Panc1 (cell line): ENCODE data around the gene PRELID3B. TPM values are rescaled to one million over a fixed set of nuclear protein-coding genes. Genes with fewer than 3 reads are reported as not detected.

Experiments used
- ATAC-seq: fragments of 200-7000 bp; cut with Tn5 transposase; 2 replicates; pipeline ENCODE4 v1.9.1; 2020; ENCODE audit warnings: mild to moderate bottlenecking, moderate library complexity
- BruUV-seq: library from RNA; stranded (reverse); fragments of 400-500 nt; replicated peaks from 2 replicates; lab custom pipeline; 2021; lab: Mats Ljungman, UMichigan
- CTCF ChIA-PET: fragments of 300-600 bp; sonication (Branson Sonifier 250); formaldehyde crosslinking; loops from one replicate; lab custom pipeline; 2022; ENCODE audit warnings: antibody characterized with exemption; lab: Charles Lee
- POLR2A ChIA-PET: fragments of 300-600 bp; sonication (Branson Sonifier 250); formaldehyde crosslinking; loops from one replicate; lab custom pipeline; 2022; ENCODE audit warnings: antibody characterized with exemption; lab: Charles Lee
- DNase-seq: peaks from one replicate; pipeline ENCODE4 v3.0.0-alpha.2; 2010; ENCODE audit warnings: low read depth, low spot score
- H3K27ac ChIP-seq: 2 replicates; pipeline ENCODE4 v1.5.1; 2011; ENCODE audit warnings: mild to moderate bottlenecking, low read length, inconsistent platforms
- H3K27me3 ChIP-seq: fragments of 200-500 bp; sonication (Bioruptor generic); 2 replicates; pipeline ENCODE4 v1.6.0; 2014; ENCODE audit warnings: low read length, inconsistent platforms; ENCODE audit not compliant: control insufficient read depth, insufficient read depth
- H3K36me3 ChIP-seq: fragments of 200-500 bp; sonication (Bioruptor generic); 2 replicates; pipeline ENCODE4 v1.5.1; 2014; ENCODE audit warnings: inconsistent platforms, mild to moderate bottlenecking, low read length, moderate library complexity; ENCODE audit not compliant: control insufficient read depth, insufficient read depth
- H3K4me1 ChIP-seq: 2 replicates; pipeline ENCODE4 v1.5.1; 2011; ENCODE audit warnings: inconsistent platforms, mild to moderate bottlenecking, low read length, moderate library complexity; ENCODE audit not compliant: control insufficient read depth, insufficient read depth
- H3K4me3 ChIP-seq, 2 experiments: 2 replicates each; pipeline ENCODE4 v1.5.1; 2011 to 2012; ENCODE audit warnings: low read depth in 2 of 2, low read length in 2 of 2, mild to moderate bottlenecking in 2 of 2, inconsistent platforms in 1 of 2, moderate library complexity in 1 of 2
- H3K9me3 ChIP-seq: fragments of 200-500 bp; sonication (Bioruptor generic); 2 replicates; pipeline ENCODE4 v1.5.1; 2014; ENCODE audit warnings: low read depth, mild to moderate bottlenecking, inconsistent platforms, low read length, moderate library complexity; ENCODE audit not compliant: control insufficient read depth, insufficient read depth
- POLR2AphosphoS5 ChIP-seq: IDR thresholded peaks from 2 replicates; pipeline ENCODE4 v1.6.1; 2012; ENCODE audit warnings: mild to moderate bottlenecking, low read depth, low read length, moderate library complexity
- SIN3A ChIP-seq: IDR thresholded peaks from 2 replicates; pipeline ENCODE4 v1.6.1; 2012; ENCODE audit warnings: low read depth, mild to moderate bottlenecking, low read length, moderate library complexity, borderline replicate concordance; ENCODE audit not compliant: insufficient read depth
- TCF7L2 ChIP-seq: IDR thresholded peaks from 2 replicates; pipeline ENCODE4 v1.6.1; 2011; ENCODE audit warnings: mild to moderate bottlenecking, low read depth, low read length, inconsistent platforms
- in situ Hi-C: cut with HindIII; loops from 2 replicates; pipeline ENCODE4 v1.10.0; 2016; ENCODE audit warnings: low sequenced_read_pairs, low pct_unique_long_range_greater_than_20kb
- intact Hi-C: fragments of 100-400 bp; cut with micrococcal nuclease; formaldehyde crosslinking; loops from one replicate; pipeline ENCODE4 v1.10.0; 2022; ENCODE audit not compliant: unreplicated experiment
- total RNA-seq: library from RNA; stranded (reverse); gene quantifications from one replicate; pipeline ENCODE4 v1.2.1, GENCODE V29; 2021; ENCODE audit not compliant: unreplicated experiment
- TF ChIP-seq, protein P1 (sequence below), 2 experiments: IDR thresholded peaks; 2 replicates each; pipeline ENCODE4 v1.6.1; 2011 to 2012; ENCODE audit warnings: low read depth in 2 of 2, control low read depth in 1 of 2, low read length in 1 of 2, mild to moderate bottlenecking in 1 of 2, moderate library complexity in 1 of 2; ENCODE audit not compliant: insufficient read depth in 1 of 2
- TF ChIP-seq, protein P2 (sequence below): fragments of 450-650 bp; IDR thresholded peaks from 2 replicates; pipeline ENCODE4 v1.5.1; 2017; ENCODE audit warnings: mild to moderate bottlenecking

Gene PRELID3B
- total RNA-seq, 1 experiment from 2014 or later = 131 TPM

DNA sequence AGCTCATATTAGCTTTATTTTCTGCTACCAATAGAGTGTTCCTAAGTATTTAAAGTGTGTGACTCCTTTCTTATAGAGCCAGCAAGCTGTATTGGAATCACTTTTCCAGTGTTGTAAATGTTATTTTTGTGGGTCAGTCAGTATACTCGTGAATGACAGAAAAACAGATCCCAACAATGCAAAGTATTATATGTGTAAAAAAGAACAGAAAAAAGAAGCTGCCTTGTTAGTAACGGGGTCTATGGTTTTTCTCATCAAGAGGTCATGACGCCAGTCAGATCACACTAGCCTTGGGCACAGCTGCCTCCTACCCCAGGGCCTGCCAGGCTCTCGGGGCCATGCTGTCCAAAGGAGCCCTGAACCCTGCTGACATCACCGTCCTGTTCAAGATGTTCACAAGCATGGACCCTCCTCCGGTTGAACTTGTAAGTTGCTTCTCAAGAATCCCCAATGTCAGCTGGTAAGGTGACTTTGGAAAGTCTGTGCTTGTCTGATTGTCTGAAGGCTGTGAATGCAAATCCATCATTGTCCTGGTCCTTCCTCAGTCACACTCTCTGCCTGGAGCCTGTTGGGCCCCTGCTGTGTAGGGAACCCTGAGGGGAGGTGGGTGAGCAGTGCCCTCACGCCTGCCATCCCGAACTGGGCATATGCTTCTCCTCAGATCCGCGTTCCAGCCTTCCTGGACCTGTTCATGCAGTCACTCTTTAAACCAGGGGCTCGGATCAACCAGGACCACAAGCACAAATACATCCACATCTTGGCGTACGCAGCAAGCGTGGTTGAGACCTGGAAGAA, 51.7 kb downstream of the PRELID3B start:
- H3K4me1 ChIP-seq = no peaks in the 10 kb centered on the region
- no peak overlapping the region for H3K27ac ChIP-seq
- in situ Hi-C loops = no loop called here
- CTCF ChIA-PET = no interaction called here
- no peaks in the 10 kb centered on the region for H3K9me3 ChIP-seq
- peaks cover 28% of the 10 kb centered on the region for H3K36me3 ChIP-seq
- H3K4me3 ChIP-seq = no peak overlapping the region
- no peak for ATAC-seq
- DNase-seq = no peak
- POLR2A ChIA-PET = interaction anchor here (0.6 kb wide), 1 partner anchor 466 kb away, joined by 12 read pairs; no protein-coding TSS in a partner anchor
- BruUV-seq = no TSS peak
- intact Hi-C loops = no loop called here
- H3K27me3 ChIP-seq = no peaks in the 10 kb centered on the region
- no peak for TF ChIP-seq SIN3A
- TF ChIP-seq, protein P1, sequence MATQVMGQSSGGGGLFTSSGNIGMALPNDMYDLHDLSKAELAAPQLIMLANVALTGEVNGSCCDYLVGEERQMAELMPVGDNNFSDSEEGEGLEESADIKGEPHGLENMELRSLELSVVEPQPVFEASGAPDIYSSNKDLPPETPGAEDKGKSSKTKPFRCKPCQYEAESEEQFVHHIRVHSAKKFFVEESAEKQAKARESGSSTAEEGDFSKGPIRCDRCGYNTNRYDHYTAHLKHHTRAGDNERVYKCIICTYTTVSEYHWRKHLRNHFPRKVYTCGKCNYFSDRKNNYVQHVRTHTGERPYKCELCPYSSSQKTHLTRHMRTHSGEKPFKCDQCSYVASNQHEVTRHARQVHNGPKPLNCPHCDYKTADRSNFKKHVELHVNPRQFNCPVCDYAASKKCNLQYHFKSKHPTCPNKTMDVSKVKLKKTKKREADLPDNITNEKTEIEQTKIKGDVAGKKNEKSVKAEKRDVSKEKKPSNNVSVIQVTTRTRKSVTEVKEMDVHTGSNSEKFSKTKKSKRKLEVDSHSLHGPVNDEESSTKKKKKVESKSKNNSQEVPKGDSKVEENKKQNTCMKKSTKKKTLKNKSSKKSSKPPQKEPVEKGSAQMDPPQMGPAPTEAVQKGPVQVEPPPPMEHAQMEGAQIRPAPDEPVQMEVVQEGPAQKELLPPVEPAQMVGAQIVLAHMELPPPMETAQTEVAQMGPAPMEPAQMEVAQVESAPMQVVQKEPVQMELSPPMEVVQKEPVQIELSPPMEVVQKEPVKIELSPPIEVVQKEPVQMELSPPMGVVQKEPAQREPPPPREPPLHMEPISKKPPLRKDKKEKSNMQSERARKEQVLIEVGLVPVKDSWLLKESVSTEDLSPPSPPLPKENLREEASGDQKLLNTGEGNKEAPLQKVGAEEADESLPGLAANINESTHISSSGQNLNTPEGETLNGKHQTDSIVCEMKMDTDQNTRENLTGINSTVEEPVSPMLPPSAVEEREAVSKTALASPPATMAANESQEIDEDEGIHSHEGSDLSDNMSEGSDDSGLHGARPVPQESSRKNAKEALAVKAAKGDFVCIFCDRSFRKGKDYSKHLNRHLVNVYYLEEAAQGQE (IDR thresholded peaks at IDR 0.05; ENCODE audit: insufficient read depth in 1 of 2, low read depth in 2 of 2, low read length in 1 of 2) = no peak
- TF ChIP-seq POLR2AphosphoS5 = no peak

GRCh38 chr20:58989196-58989595, 53.4 kb downstream of the PRELID3B start:
- CTCF ChIA-PET = no interaction called here
- TSS peak; percentile 22 for BruUV-seq

More at GRCh38 chr20:58989196-58989595, 53.4 kb downstream of the PRELID3B start:
- no peak for TF ChIP-seq SIN3A
- TF ChIP-seq, protein P1 (IDR thresholded peaks at IDR 0.05; ENCODE audit: insufficient read depth in 1 of 2, low read depth in 2 of 2, low read length in 1 of 2) = no peak
- no peak for TF ChIP-seq TCF7L2
- TF ChIP-seq POLR2AphosphoS5 = no peak
- TF ChIP-seq, protein P2, sequence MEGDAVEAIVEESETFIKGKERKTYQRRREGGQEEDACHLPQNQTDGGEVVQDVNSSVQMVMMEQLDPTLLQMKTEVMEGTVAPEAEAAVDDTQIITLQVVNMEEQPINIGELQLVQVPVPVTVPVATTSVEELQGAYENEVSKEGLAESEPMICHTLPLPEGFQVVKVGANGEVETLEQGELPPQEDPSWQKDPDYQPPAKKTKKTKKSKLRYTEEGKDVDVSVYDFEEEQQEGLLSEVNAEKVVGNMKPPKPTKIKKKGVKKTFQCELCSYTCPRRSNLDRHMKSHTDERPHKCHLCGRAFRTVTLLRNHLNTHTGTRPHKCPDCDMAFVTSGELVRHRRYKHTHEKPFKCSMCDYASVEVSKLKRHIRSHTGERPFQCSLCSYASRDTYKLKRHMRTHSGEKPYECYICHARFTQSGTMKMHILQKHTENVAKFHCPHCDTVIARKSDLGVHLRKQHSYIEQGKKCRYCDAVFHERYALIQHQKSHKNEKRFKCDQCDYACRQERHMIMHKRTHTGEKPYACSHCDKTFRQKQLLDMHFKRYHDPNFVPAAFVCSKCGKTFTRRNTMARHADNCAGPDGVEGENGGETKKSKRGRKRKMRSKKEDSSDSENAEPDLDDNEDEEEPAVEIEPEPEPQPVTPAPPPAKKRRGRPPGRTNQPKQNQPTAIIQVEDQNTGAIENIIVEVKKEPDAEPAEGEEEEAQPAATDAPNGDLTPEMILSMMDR = no peak
- intact Hi-C loops = loop anchor here (10.0 kb wide), 1 partner anchor 94 kb away; no protein-coding TSS in a partner anchor
- Histone ChIP-seq H3K27ac (no peak overlapping the region), H3K4me3 (no peak overlapping the region), H3K36me3 (peaks cover 28% of the 10 kb centered on the region), H3K27me3 (no peaks in the 10 kb centered on the region), H3K9me3 (no peaks in the 10 kb centered on the region), H3K4me1 (no peaks in the 10 kb centered on the region)
- DNase-seq (no peak), ATAC-seq (no peak)
- POLR2A ChIA-PET = no interaction called here
- in situ Hi-C loops = no loop called here
